GM12864 (cell line): ENCODE measurements around the gene TANK.

ENCODE experiments used
- DNase-seq: peaks from one replicate; pipeline ENCODE4 v3.0.0-alpha.2; 2011; ENCODE audit warnings: low read depth
- H3K4me3 ChIP-seq: 2 replicates; pipeline ENCODE4 v1.5.1; 2011; ENCODE audit warnings: mild to moderate bottlenecking, low read depth, low read length, control low read depth
- CTCF ChIP-seq: IDR thresholded peaks from 2 replicates; pipeline ENCODE4 v1.5.1; 2011; ENCODE audit warnings: low read depth, mild to moderate bottlenecking, moderate library complexity, low read length, control low read depth, inconsistent platforms; ENCODE audit errors: missing control alignments

Gene TANK

GRCh38 chr2:161146209-161146775, 13.9 kb upstream of the TANK start:
- DNase-seq: no peak
- no peak for TF ChIP-seq CTCF
- H3K4me3 ChIP-seq: no peak overlapping the region

- no peak overlapping the region for H3K4me3 ChIP-seq
- no peak for TF ChIP-seq CTCF
- no peak for DNase-seq
Measured at GRCh38 chr2:161146996-161147395, 13.2 kb upstream of the TANK start.

GRCh38 chr2:161147856-161148255, 12.4 kb upstream of the TANK start:
- no peak overlapping the region for H3K4me3 ChIP-seq
- DNase-seq: no peak
- TF ChIP-seq CTCF: no peak

- DNase-seq: no peak
- H3K4me3 ChIP-seq: no peak overlapping the region
- no peak for TF ChIP-seq CTCF
Measured at GRCh38 chr2:161150704-161151103, 9.5 kb upstream of the TANK start.

GRCh38 chr2:161152302-161152701, 7.9 kb upstream of the TANK start:
- no peak overlapping the region for H3K4me3 ChIP-seq
- DNase-seq: no peak
- no peak for TF ChIP-seq CTCF

GRCh38 chr2:161158882-161159281, 1.3 kb upstream of the TANK start:
- H3K4me3 ChIP-seq: no peak overlapping the region
- TF ChIP-seq CTCF: no peak
- no peak for DNase-seq

- no peak for DNase-seq
- H3K4me3 ChIP-seq: peak overlapping the region; percentile 49
- TF ChIP-seq CTCF: no peak
Measured at GRCh38 chr2:161159456-161160225, 587 bp upstream of the TANK start.
